ENCODE data around the gene KLHL30. TPM values are rescaled to one million over a fixed set of nuclear protein-coding genes. Genes with fewer than 3 reads are reported as not detected.

Gene KLHL30
- total RNA-seq, 1 experiment from 2014 or later: 0.61 TPM

DNA sequence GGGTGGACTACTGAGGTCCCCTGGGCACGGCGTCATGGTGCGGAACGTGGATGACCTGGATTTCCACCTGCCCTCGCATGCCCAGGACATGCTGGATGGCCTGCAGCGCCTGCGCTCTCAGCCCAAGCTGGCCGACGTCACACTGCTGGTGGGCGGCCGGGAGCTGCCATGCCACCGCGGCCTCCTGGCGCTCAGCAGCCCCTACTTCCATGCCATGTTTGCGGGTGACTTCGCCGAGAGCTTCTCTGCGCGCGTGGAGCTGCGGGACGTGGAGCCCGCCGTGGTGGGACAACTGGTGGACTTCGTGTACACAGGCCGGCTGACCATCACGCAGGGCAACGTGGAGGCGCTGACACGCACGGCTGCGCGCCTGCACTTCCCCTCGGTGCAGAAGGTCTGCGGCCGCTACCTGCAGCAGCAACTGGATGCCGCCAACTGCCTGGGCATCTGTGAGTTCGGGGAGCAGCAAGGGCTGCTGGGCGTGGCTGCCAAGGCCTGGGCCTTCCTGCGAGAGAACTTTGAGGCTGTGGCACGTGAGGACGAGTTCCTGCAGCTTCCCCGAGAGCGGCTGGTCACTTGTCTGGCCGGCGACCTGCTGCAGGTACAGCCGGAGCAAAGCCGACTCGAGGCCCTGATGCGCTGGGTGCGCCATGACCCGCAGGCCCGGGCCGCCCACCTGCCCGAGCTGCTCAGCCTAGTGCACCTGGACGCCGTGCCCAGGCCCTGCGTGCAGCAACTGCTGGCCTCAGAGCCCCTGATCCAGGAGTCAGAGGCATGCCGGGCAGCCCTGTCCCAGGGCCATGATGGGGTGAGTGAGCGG, 2.5 kb downstream of the KLHL30 start:
- no peaks in the 10 kb centered on the region for H3K36me3 ChIP-seq (ENCODE audit: control insufficient read depth in 1 of 2, insufficient read depth in 2 of 2, low read length in 2 of 2)
- H2AFZ ChIP-seq (ENCODE audit: low read depth, low read length, poor library complexity, severe bottlenecking): no peak overlapping the region
- no peak for TF ChIP-seq SRF (IDR thresholded peaks at IDR 0.05; ENCODE audit: low read depth)
- TF ChIP-seq ELF1 (IDR thresholded peaks at IDR 0.05; ENCODE audit: borderline replicate concordance, low read depth): no peak
- TF ChIP-seq POLR2AphosphoS5 (IDR thresholded peaks at IDR 0.05; ENCODE audit: low read depth, low read length): no peak
- no peak for TF ChIP-seq CBX3 (IDR thresholded peaks at IDR 0.05; ENCODE audit: low read depth)
- TF ChIP-seq FOSL1 (IDR thresholded peaks at IDR 0.05; ENCODE audit: low read depth): no peak
- TF ChIP-seq EGR1 (IDR thresholded peaks at IDR 0.05; ENCODE audit: low read depth): no peak
- TF ChIP-seq EZH2phosphoT487 (IDR thresholded peaks at IDR 0.05; ENCODE audit: borderline replicate concordance): no peak
- TF ChIP-seq TCF7L2 (IDR thresholded peaks at IDR 0.05; ENCODE audit: borderline replicate concordance, extremely low read depth, insufficient read depth, insufficient read length): no peak
- TF ChIP-seq, protein P1, sequence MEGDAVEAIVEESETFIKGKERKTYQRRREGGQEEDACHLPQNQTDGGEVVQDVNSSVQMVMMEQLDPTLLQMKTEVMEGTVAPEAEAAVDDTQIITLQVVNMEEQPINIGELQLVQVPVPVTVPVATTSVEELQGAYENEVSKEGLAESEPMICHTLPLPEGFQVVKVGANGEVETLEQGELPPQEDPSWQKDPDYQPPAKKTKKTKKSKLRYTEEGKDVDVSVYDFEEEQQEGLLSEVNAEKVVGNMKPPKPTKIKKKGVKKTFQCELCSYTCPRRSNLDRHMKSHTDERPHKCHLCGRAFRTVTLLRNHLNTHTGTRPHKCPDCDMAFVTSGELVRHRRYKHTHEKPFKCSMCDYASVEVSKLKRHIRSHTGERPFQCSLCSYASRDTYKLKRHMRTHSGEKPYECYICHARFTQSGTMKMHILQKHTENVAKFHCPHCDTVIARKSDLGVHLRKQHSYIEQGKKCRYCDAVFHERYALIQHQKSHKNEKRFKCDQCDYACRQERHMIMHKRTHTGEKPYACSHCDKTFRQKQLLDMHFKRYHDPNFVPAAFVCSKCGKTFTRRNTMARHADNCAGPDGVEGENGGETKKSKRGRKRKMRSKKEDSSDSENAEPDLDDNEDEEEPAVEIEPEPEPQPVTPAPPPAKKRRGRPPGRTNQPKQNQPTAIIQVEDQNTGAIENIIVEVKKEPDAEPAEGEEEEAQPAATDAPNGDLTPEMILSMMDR (IDR thresholded peaks at IDR 0.05 in 2 of 3, conservative IDR thresholded peaks at IDR 0.05 in 1 of 3; ENCODE audit: borderline replicate concordance in 1 of 3, insufficient read depth in 1 of 3, low read depth in 2 of 3, low read length in 2 of 3): no peak
- TF ChIP-seq ZNF274 (IDR thresholded peaks at IDR 0.05; ENCODE audit: low read depth, low read length): no peak
- TF ChIP-seq, protein P2, sequence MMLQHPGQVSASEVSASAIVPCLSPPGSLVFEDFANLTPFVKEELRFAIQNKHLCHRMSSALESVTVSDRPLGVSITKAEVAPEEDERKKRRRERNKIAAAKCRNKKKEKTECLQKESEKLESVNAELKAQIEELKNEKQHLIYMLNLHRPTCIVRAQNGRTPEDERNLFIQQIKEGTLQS (IDR thresholded peaks at IDR 0.05): no peak
- no peak for TF ChIP-seq SP1 (IDR thresholded peaks at IDR 0.05; ENCODE audit: low read depth)
- no peaks in the 10 kb centered on the region for H3K9me2 ChIP-seq (ENCODE audit: insufficient read depth)
- H3K79me2 ChIP-seq (ENCODE audit: insufficient read depth, low read length): no peaks in the 10 kb centered on the region
- CTCF ChIA-PET: no interaction called here
- H3K9me3 ChIP-seq (ENCODE audit: control insufficient read depth in 1 of 2, insufficient read depth in 1 of 2, low read depth in 1 of 2, low read length in 2 of 2): no peaks in the 10 kb centered on the region
- no peak overlapping the region for H3K4me3 ChIP-seq (replicated peaks in 1 of 2; ENCODE audit: low read depth in 1 of 2, low read length in 2 of 2)
- no peak overlapping the region for H3K9ac ChIP-seq (ENCODE audit: low read length)
- ATAC-seq (no peak), DNase-seq (ENCODE audit: low read depth, low spot score) (no peak)
- POLR2A ChIA-PET: interaction anchor here (0.6 kb wide), 1 partner anchor 11 kb away, joined by 5 read pairs; no protein-coding TSS in a partner anchor
- H3K27ac ChIP-seq (ENCODE audit: low read depth, low read length): peak overlapping the region; percentile 50; the same call in 1 of the 2 replicates
- intact Hi-C loops (cut with micrococcal nuclease): no loop called here
- RAD21 ChIA-PET (ENCODE audit: low non-redundant PET in 1 of 2, low total read pairs in 2 of 2, uncharacterized antibody in 2 of 2, unreplicated experiment in 2 of 2): no interaction called here
- no peaks in the 10 kb centered on the region for H4K20me1 ChIP-seq (ENCODE audit: insufficient read depth)
- BruUV-seq (replicated peaks): no TSS peak
- H3K27me3 ChIP-seq (ENCODE audit: insufficient read depth, low read length): no peaks in the 10 kb centered on the region
- H3K4me2 ChIP-seq (ENCODE audit: low read length): peak overlapping the region; percentile 76
- H3K4me1 ChIP-seq (ENCODE audit: control insufficient read depth in 1 of 2, insufficient read depth in 2 of 2, low read length in 2 of 2): peaks cover 48 to 76% of the 10 kb centered on the region in 2 experiments
